GM12878 (cell line): ENCODE results near the gene RAB29. TPM values are rescaled to one million over a fixed set of nuclear protein-coding genes. Genes with fewer than 3 reads are reported as not detected.

ENCODE experiments used
- CUX1 ChIP-seq: IDR thresholded peaks from 2 replicates; pipeline ENCODE4 v1.6.1; 2012; ENCODE audit warnings: improper control_type of control experiment, low read depth, low read length; ENCODE audit not compliant: insufficient replicate concordance
- RELB ChIP-seq: fragments of 450-650 bp; IDR thresholded peaks from 2 replicates; pipeline ENCODE4 v1.6.1; 2017; ENCODE audit warnings: low read depth, mild to moderate bottlenecking, moderate library complexity
- polyA plus RNA-seq, 11 experiments: library from polyadenylated mRNA; depleted of rRNA in 4 of 11; unstranded in 6 of 11; stranded (reverse) in 5 of 11; fragments of >200 nt; fragmentation: Nextera tagmentation in 4 of 11; fragmentation: Illumina TruSeq in 1 of 11; extraction: Ambion mirVana in 4 of 11; extraction: Trizol in 1 of 11; gene quantifications; 1 replicate in 1 of 11; 2 replicates in 10 of 11; pipeline versions ENCODE4 v1.2.1 to v1.2.3, GENCODE V29; 2011 to 2016; ENCODE audit warnings: inconsistent platforms in 2 of 11, missing spikeins in 2 of 11, low read depth in 1 of 11
- total RNA-seq, 4 experiments: library from RNA; depleted of rRNA in 3 of 4; stranded (reverse); fragments of >200 nt in 3 of 4; fragmentation: Illumina TruSeq in 1 of 4; extraction: Trizol in 1 of 4; gene quantifications; 2 replicates each; pipeline versions ENCODE4 v1.2.1 to v1.2.3, GENCODE V29; 2013 to 2021

RAB29 gene
- total and polyA plus RNA-seq, 10 of the 15 experiments (the other 5 are each of a cell fraction or from before 2014, with no cell fraction given) = 11.7 to 74.5 (median 15.0) TPM

GRCh38 chr1:205812878-205813754, 37.8 kb upstream of the RAB29 start, which contains the start of gene SLC41A1 (continued):
- TF ChIP-seq CUX1 (no peak), RELB (no peak)
